ENCODE data around the gene NXPH3.
"Not testable (repeated sequence)": the region's sequence is repeated elsewhere in the genome, so short reads cannot be mapped to it uniquely, and the experiment has no call there.

NXPH3 gene

GRCh38 chr17:49555495-49556222 is 20.0 kb upstream of the NXPH3 start:
- DNase-seq = no peak

GRCh38 chr17:49556223-49556943 is 19.3 kb upstream of the NXPH3 start:
- peak; percentile 15 for DNase-seq

GRCh38 chr17:49557312-49558024 is 18.2 kb upstream of the NXPH3 start:
- peak; percentile 21 for DNase-seq

- no peak for DNase-seq
Measured at GRCh38 chr17:49564638-49565037, 11.0 kb upstream of the NXPH3 start.

GRCh38 chr17:49565948-49566491 is 9.7 kb upstream of the NXPH3 start:
- DNase-seq = peak; percentile 82

GRCh38 chr17:49566668-49567071 is 9.0 kb upstream of the NXPH3 start:
- DNase-seq = no peak

- no peak for DNase-seq
Measured at GRCh38 chr17:49567104-49567521, 8.6 kb upstream of the NXPH3 start.

- DNase-seq = peak; percentile 33
Measured at GRCh38 chr17:49567871-49568694, 7.6 kb upstream of the NXPH3 start.

GRCh38 chr17:49568695-49569047 is 7.0 kb upstream of the NXPH3 start:
- DNase-seq = not testable (repeated sequence)

GRCh38 chr17:49570540-49571242 is 5.0 kb upstream of the NXPH3 start:
- DNase-seq = no peak

- no peak for DNase-seq
Measured at GRCh38 chr17:49571283-49571682, 4.4 kb upstream of the NXPH3 start.

GRCh38 chr17:49571764-49572163 is 3.9 kb upstream of the NXPH3 start:
- DNase-seq = no peak

- DNase-seq = no peak
Measured at GRCh38 chr17:49572226-49572625, 3.4 kb upstream of the NXPH3 start.

GRCh38 chr17:49572806-49573420 is 2.8 kb upstream of the NXPH3 start:
- no peak for DNase-seq

- no peak for DNase-seq
Measured at GRCh38 chr17:49573510-49574322, 2.0 kb upstream of the NXPH3 start.

- no peak for DNase-seq
Measured at GRCh38 chr17:49574323-49574781, 1.3 kb upstream of the NXPH3 start.

- no peak for DNase-seq
Measured at GRCh38 chr17:49574945-49575678, 559 bp upstream of the NXPH3 start.

GRCh38 chr17:49576088-49576916 is 631 bp downstream of the NXPH3 start:
- DNase-seq = no peak
